Left renal cortex interstitium (tissue), 4 donors: Measurements from ENCODE around the gene KCNMA1. TPM values are rescaled to one million over a fixed set of nuclear protein-coding genes. Genes with fewer than 3 reads are reported as not detected.
"Not testable (repeated sequence)": the region's sequence is repeated elsewhere in the genome, so short reads cannot be mapped to it uniquely, and the experiment has no call there.

Source experiments
- DNase-seq, 4 donors: peaks; one replicate each; pipeline ENCODE4 v3.0.0-alpha.2; 2013; ENCODE audit warnings: low read depth in 4 of 4, low spot score in 2 of 4, missing footprints in 1 of 4
- polyA plus RNA-seq, 4 donors: library from polyadenylated mRNA; unstranded; fragments of 120-200 nt; gene quantifications; one replicate each; pipeline ENCODE4 v1.2.1, GENCODE V29; 2013; ENCODE audit not compliant: insufficient read length in 4 of 4

The KCNMA1 gene
- polyA plus RNA-seq, 4 donors, result 2.8 to 5.2 (median 3.7) TPM

GRCh38 chr10:77428691-77429395 is 208.8 kb downstream of the KCNMA1 start:
- DNase-seq, result no peak

- no peak for DNase-seq
These were observed 213.4 kb downstream of the KCNMA1 start for GRCh38 chr10:77424257-77424656.

- DNase-seq, result peak in 1 of 4 donors; percentile 24
These were observed 214.9 kb downstream of the KCNMA1 start for GRCh38 chr10:77422491-77423338.

- DNase-seq, result no peak
These were observed 216.0 kb downstream of the KCNMA1 start for GRCh38 chr10:77421591-77421990.

GRCh38 chr10:77420947-77421523 is 216.6 kb downstream of the KCNMA1 start:
- DNase-seq, result no peak

GRCh38 chr10:77419979-77420378 is 217.6 kb downstream of the KCNMA1 start:
- no peak for DNase-seq

GRCh38 chr10:77419056-77419455 is 218.6 kb downstream of the KCNMA1 start:
- DNase-seq, result no peak

- no peak for DNase-seq
These were observed 219.6 kb downstream of the KCNMA1 start for GRCh38 chr10:77417806-77418640.

- no peak for DNase-seq
These were observed 220.2 kb downstream of the KCNMA1 start for GRCh38 chr10:77417359-77417758.

- DNase-seq, result no peak
These were observed 221.1 kb downstream of the KCNMA1 start for GRCh38 chr10:77416311-77417135.

GRCh38 chr10:77415313-77415960 is 222.2 kb downstream of the KCNMA1 start:
- no peak for DNase-seq

GRCh38 chr10:77413231-77413630 is 224.4 kb downstream of the KCNMA1 start:
- no peak for DNase-seq

GRCh38 chr10:77412573-77413133 is 225.0 kb downstream of the KCNMA1 start:
- not testable (repeated sequence) for DNase-seq

- DNase-seq, result no peak
These were observed 225.8 kb downstream of the KCNMA1 start for GRCh38 chr10:77411805-77412204.

- no peak for DNase-seq
These were observed 227.1 kb downstream of the KCNMA1 start for GRCh38 chr10:77410523-77410922.

GRCh38 chr10:77409697-77410471 is 227.7 kb downstream of the KCNMA1 start:
- no peak for DNase-seq

- DNase-seq, result no peak
These were observed 229.3 kb downstream of the KCNMA1 start for GRCh38 chr10:77408259-77408658.

- no peak for DNase-seq
These were observed 230.7 kb downstream of the KCNMA1 start for GRCh38 chr10:77406764-77407430.
